Lower leg skin (tissue), 4 donors: ENCODE measurements around the gene GPC3. TPM values are rescaled to one million over a fixed set of nuclear protein-coding genes. Genes with fewer than 3 reads are reported as not detected.
"Not testable (repeated sequence)": the region's sequence is repeated elsewhere in the genome, so short reads cannot be mapped to it uniquely, and the experiment has no call there.

Experiments used
- DNase-seq, 2 donors: peaks; one replicate each; pipeline ENCODE4 v3.0.0-alpha.2; 2019; ENCODE audit warnings: low spot score in 2 of 2
- H3K4me3 ChIP-seq: fragments of 200-600 bp; sonication (generic); 2 replicates; pipeline ENCODE4 v1.5.1; 2017; ENCODE audit warnings: mild to moderate bottlenecking, low read depth; ENCODE audit not compliant: poor library complexity, severe bottlenecking
- POLR2A ChIP-seq, 2 donors: fragments of 450-650 bp; IDR thresholded peaks; one replicate each; pipeline ENCODE4 v1.6.1; 2016 to 2017; ENCODE audit warnings: antibody characterized with exemption in 2 of 2, mild to moderate bottlenecking in 1 of 2, moderate library complexity in 1 of 2
- WGBS, 2 donors: methylation state at CpG; one replicate each; pipeline ENCODE4 v1.1.5; 2018; 5-methylcytosine and 5-hydroxymethylcytosine counted together
- intact Hi-C: fragments of 100-400 bp; cut with DNase I; formaldehyde crosslinking; loops from one replicate; pipeline ENCODE4 v1.15.0; 2023; ENCODE audit warnings: low total_unique reads
- total RNA-seq, 4 donors: library from RNA; depleted of rRNA; stranded (reverse); fragments of >200 nt; gene quantifications; one replicate each; pipeline ENCODE4 v1.1.0, GENCODE V29; 2016
- TF ChIP-seq, protein P1 (sequence below), 3 donors: fragments of 450-650 bp; IDR thresholded peaks; one replicate each; pipeline ENCODE4 v1.5.1; 2016; ENCODE audit warnings: antibody characterized with exemption in 3 of 3, mild to moderate bottlenecking in 3 of 3, moderate library complexity in 2 of 3

GPC3 gene
- total RNA-seq, 4 donors from 2014 or later, result 10.4 to 24.4 (median 14.7) TPM

GRCh38 chrX:134023851-134024281, 38.5 kb upstream of the GPC3 start:
- WGBS, 2 donors, result 74% methylated on average over 4 of the region's 4 CpGs
- DNase-seq, result no peak
- H3K4me3 ChIP-seq, result no peak overlapping the region
- intact Hi-C loops, result no loop called here
- TF ChIP-seq, protein P1, sequence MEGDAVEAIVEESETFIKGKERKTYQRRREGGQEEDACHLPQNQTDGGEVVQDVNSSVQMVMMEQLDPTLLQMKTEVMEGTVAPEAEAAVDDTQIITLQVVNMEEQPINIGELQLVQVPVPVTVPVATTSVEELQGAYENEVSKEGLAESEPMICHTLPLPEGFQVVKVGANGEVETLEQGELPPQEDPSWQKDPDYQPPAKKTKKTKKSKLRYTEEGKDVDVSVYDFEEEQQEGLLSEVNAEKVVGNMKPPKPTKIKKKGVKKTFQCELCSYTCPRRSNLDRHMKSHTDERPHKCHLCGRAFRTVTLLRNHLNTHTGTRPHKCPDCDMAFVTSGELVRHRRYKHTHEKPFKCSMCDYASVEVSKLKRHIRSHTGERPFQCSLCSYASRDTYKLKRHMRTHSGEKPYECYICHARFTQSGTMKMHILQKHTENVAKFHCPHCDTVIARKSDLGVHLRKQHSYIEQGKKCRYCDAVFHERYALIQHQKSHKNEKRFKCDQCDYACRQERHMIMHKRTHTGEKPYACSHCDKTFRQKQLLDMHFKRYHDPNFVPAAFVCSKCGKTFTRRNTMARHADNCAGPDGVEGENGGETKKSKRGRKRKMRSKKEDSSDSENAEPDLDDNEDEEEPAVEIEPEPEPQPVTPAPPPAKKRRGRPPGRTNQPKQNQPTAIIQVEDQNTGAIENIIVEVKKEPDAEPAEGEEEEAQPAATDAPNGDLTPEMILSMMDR (IDR thresholded peaks at IDR 0.05), result no peak

DNA sequence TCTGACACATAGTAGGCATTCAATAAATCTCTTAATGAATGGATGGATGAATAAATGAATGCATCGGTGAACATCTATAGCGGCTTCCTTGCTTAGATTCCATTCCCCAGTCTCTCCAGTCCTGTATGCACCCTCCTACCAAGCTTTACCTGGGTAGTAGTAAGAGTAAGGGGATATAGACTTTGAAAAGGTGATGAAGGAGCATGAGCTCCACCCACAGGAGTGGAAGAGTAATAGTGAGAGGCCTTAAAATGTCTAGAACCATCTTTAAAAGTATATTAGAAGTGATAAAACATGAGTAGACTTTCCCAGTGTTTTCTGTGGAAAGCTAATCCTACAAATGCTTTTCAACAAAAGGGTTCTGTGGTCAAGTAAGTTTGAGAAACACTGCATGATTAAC, 35.5 kb upstream of the GPC3 start:
- H3K4me3 ChIP-seq, result no peak overlapping the region
- TF ChIP-seq, protein P1 (IDR thresholded peaks at IDR 0.05), result no peak
- TF ChIP-seq POLR2A (IDR thresholded peaks at IDR 0.05), result no peak
- no peak for DNase-seq
- intact Hi-C loops, result no loop called here
- WGBS, 2 donors, result 79 to 93% methylated on average over 2 of the region's 2 CpGs

DNA sequence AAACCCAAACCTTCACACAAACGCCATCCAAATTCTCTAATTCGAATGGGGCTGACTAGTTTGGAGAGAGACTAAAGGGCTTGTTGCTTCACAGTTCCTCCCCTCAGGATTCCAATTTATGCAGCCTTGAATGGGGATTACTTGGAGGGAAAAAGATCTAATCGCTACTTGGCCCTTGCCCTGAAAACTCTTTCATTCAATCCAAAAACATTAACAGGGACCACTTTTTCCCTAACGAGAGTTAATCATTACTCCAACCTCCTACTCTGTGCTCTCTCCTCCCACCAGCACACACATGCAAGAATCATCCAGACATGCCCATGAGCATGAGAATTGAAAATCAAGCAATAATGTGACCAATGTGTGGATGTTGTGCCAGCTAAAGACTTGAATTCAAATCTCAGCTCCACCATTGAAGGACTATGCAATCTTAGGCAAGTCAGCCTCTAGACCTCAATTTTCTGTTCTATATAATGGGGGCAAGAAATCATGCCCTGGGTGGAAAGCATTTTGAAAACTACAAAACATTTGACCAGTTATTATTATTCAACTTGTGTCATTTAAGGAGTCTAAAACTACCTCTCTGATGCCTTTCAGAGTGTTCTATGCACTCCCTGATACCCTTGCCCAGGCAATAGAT, 34.3 kb upstream of the GPC3 start:
- WGBS, 2 donors, result 55 to 60% methylated on average over 4 of the region's 4 CpGs
- no peak for TF ChIP-seq POLR2A (IDR thresholded peaks at IDR 0.05)
- TF ChIP-seq, protein P1 (IDR thresholded peaks at IDR 0.05), result no peak
- H3K4me3 ChIP-seq, result no peak overlapping the region
- intact Hi-C loops, result no loop called here
- DNase-seq, result no peak

GRCh38 chrX:134016309-134016708, 30.9 kb upstream of the GPC3 start:
- intact Hi-C loops, DNase-seq, H3K4me3 ChIP-seq: not testable (repeated sequence)
- 83 to 100% methylated on average over 1 of the region's 1 CpG for WGBS, 2 donors

DNA sequence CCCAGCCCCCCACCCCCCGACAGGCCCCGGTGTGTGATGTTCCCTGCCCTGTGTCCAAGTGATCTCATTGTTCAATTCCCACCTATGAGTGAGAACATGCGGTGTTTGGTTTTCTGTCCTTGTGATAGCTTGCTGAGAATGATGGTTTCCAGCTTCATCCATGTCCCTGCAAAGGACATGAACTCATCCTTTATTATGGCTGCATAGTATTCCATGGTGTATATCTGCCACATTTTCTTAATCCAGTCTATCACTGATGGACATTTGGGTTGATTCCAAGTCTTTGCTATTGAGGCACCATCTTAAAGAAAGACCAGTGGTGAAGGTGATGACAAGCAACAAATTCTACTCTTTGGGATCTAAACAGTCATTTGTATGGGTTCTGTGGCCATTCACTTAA, 30.1 kb upstream of the GPC3 start:
- intact Hi-C loops, H3K4me3 ChIP-seq, DNase-seq: not testable (repeated sequence)
- 86 to 100% methylated on average over 2 to 3 of the region's 3 CpGs for WGBS, 2 donors

- TF ChIP-seq, protein P1 (IDR thresholded peaks at IDR 0.05), result no peak
- TF ChIP-seq POLR2A (IDR thresholded peaks at IDR 0.05), result no peak
- WGBS, 2 donors, result 44% methylated on average over 4 of the region's 4 CpGs
- intact Hi-C loops, result no loop called here
- no peak for DNase-seq
- H3K4me3 ChIP-seq, result no peak overlapping the region
These were observed 28.1 kb upstream of the GPC3 start for GRCh38 chrX:134013524-134013923.

- 15 to 33% methylated on average over 1 of the region's 1 CpG for WGBS, 2 donors
- no peak for DNase-seq
These were observed 27.7 kb upstream of the GPC3 start for GRCh38 chrX:134013092-134013497.

More at GRCh38 chrX:134013092-134013497, 27.7 kb upstream of the GPC3 start:
- TF ChIP-seq POLR2A (IDR thresholded peaks at IDR 0.05), result no peak
- TF ChIP-seq, protein P1 (IDR thresholded peaks at IDR 0.05), result no peak
- intact Hi-C loops, result no loop called here
- no peak overlapping the region for H3K4me3 ChIP-seq
